Measurements from ENCODE around the gene IL18RAP. TPM values are rescaled to one million over a fixed set of nuclear protein-coding genes. Genes with fewer than 3 reads are reported as not detected.

IL18RAP gene
- total RNA-seq, 1 experiment from 2014 or later = not detected

DNA sequence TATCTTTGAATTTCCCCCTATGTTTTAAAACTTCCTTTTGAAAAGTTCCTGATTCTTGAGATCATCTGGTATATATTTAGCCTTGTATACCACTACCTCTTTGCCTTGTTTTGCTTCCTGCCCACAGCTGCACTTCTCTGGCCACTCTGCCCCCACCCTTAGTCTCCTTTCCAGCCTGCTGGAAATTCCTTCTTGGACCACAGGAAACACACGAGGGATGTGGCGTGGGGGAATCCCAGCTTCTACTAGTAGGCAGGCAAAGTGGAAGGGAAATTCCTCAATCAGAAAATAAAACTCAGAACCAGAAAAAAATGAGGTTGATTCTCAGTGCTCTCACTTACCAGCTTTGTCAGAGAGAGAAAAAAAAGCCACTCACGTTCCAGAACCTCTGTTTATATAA is 13.4 kb downstream of the IL18RAP start:
- Mint-ChIP-seq H3K4me1 (ENCODE audit: low read depth, unreplicated experiment) (no peaks in the 10 kb centered on the region), H3K27ac (ENCODE audit: unreplicated experiment) (no peak overlapping the region), H3K4me3 (ENCODE audit: unreplicated experiment) (no peak overlapping the region), H3K27me3 (ENCODE audit: insufficient read depth, unreplicated experiment) (peaks cover 9% of the 10 kb centered on the region), H3K9me3 (ENCODE audit: unreplicated experiment) (no peaks in the 10 kb centered on the region), H3K36me3 (ENCODE audit: insufficient read depth, unreplicated experiment) (no peaks in the 10 kb centered on the region)
- CTCF ChIA-PET = no interaction called here
- Histone ChIP-seq H3K36me3 (ENCODE audit: control insufficient read depth, insufficient read depth, low read length) (no peaks in the 10 kb centered on the region), H3K9me3 (no peaks in the 10 kb centered on the region), H3K4me3 (ENCODE audit: low read depth, low read length) (no peak overlapping the region), H3K4me1 (no peaks in the 10 kb centered on the region), H3K27me3 (replicated peaks; ENCODE audit: control insufficient read depth, insufficient read depth, low read length) (no peaks in the 10 kb centered on the region)
- TF ChIP-seq, protein P1, sequence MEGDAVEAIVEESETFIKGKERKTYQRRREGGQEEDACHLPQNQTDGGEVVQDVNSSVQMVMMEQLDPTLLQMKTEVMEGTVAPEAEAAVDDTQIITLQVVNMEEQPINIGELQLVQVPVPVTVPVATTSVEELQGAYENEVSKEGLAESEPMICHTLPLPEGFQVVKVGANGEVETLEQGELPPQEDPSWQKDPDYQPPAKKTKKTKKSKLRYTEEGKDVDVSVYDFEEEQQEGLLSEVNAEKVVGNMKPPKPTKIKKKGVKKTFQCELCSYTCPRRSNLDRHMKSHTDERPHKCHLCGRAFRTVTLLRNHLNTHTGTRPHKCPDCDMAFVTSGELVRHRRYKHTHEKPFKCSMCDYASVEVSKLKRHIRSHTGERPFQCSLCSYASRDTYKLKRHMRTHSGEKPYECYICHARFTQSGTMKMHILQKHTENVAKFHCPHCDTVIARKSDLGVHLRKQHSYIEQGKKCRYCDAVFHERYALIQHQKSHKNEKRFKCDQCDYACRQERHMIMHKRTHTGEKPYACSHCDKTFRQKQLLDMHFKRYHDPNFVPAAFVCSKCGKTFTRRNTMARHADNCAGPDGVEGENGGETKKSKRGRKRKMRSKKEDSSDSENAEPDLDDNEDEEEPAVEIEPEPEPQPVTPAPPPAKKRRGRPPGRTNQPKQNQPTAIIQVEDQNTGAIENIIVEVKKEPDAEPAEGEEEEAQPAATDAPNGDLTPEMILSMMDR (IDR thresholded peaks at IDR 0.05; ENCODE audit: insufficient read depth in 1 of 2, low read depth in 1 of 2, low read length in 1 of 2, severe bottlenecking in 1 of 2, unreplicated experiment in 1 of 2) = no peak
- POLR2A ChIA-PET = no interaction called here
- intact Hi-C loops (cut with micrococcal nuclease; ENCODE audit: unreplicated experiment) = no loop called here
- no TSS peak for BruUV-seq (replicated peaks)
- no peak for DNase-seq

DNA sequence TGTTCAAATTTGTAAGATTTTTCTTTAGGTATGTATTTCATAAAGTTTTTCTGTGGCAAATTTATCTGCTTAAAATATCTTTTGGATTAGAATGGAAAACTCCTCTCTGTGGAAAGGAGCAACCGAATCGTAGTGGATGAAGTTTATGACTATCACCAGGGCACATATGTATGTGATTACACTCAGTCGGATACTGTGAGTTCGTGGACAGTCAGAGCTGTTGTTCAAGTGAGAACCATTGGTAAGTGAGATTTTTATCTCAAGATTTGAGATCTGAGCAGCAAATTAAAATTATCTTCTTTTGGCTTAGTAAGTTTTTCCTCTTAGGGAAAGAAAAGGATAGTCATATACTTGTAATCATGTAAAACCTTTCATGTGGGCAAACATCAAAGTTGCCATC is 14.2 kb downstream of the IL18RAP start:
- BruUV-seq (replicated peaks) = no TSS peak
- Mint-ChIP-seq H3K27me3 (ENCODE audit: insufficient read depth, unreplicated experiment) (peaks cover 7% of the 10 kb centered on the region), H3K36me3 (ENCODE audit: insufficient read depth, unreplicated experiment) (no peaks in the 10 kb centered on the region)

DNA sequence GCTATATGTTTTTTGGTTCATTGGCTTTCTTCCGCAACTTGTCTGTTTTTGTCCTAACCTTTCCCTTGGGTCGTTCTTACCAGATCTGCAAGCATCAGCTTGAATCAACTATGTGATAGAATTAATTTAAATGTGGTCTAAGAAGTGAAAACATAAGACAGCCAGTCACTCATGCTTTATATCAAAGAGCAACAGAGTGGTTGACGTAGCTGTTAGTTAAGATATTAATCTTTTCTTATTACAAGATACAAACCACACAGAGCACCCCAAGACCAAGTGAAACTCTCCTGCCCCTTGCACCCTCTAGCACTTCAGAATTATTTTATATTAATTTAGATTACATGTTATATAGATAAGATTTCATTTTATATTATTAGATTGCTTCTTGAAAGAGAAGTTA is 15.2 kb downstream of the IL18RAP start:
- no peak overlapping the region for H3K4me3 ChIP-seq (ENCODE audit: low read depth, low read length)
- ChIA-PET POLR2A (no interaction called here), CTCF (no interaction called here)
- TF ChIP-seq, protein P1 (IDR thresholded peaks at IDR 0.05; ENCODE audit: insufficient read depth in 1 of 2, low read depth in 1 of 2, low read length in 1 of 2, severe bottlenecking in 1 of 2, unreplicated experiment in 1 of 2) = no peak
- Mint-ChIP-seq H3K27ac (ENCODE audit: unreplicated experiment) (no peak overlapping the region), H3K36me3 (ENCODE audit: insufficient read depth, unreplicated experiment) (no peaks in the 10 kb centered on the region), H3K4me1 (ENCODE audit: low read depth, unreplicated experiment) (no peaks in the 10 kb centered on the region), H3K9me3 (ENCODE audit: unreplicated experiment) (no peaks in the 10 kb centered on the region), H3K27me3 (ENCODE audit: insufficient read depth, unreplicated experiment) (peaks cover 7% of the 10 kb centered on the region), H3K4me3 (ENCODE audit: unreplicated experiment) (no peak overlapping the region)
- DNase-seq = no peak
- H3K27me3 ChIP-seq (replicated peaks; ENCODE audit: control insufficient read depth, insufficient read depth, low read length) = no peaks in the 10 kb centered on the region
- intact Hi-C loops (cut with micrococcal nuclease; ENCODE audit: unreplicated experiment) = no loop called here
- H3K9me3 ChIP-seq = no peaks in the 10 kb centered on the region
- BruUV-seq (replicated peaks) = no TSS peak
- H3K4me1 ChIP-seq = no peaks in the 10 kb centered on the region
- no peaks in the 10 kb centered on the region for H3K36me3 ChIP-seq (ENCODE audit: control insufficient read depth, insufficient read depth, low read length)

More for the DNA sequence above, 14.2 kb downstream of the IL18RAP start:
- intact Hi-C loops (cut with micrococcal nuclease; ENCODE audit: unreplicated experiment) = no loop called here
- Histone ChIP-seq H3K4me3 (ENCODE audit: low read depth, low read length) (no peak overlapping the region), H3K4me1 (no peaks in the 10 kb centered on the region), H3K27me3 (replicated peaks; ENCODE audit: control insufficient read depth, insufficient read depth, low read length) (no peaks in the 10 kb centered on the region), H3K36me3 (ENCODE audit: control insufficient read depth, insufficient read depth, low read length) (no peaks in the 10 kb centered on the region), H3K9me3 (no peaks in the 10 kb centered on the region)
- Mint-ChIP-seq H3K4me1 (ENCODE audit: low read depth, unreplicated experiment) (no peaks in the 10 kb centered on the region), H3K9me3 (ENCODE audit: unreplicated experiment) (no peaks in the 10 kb centered on the region), H3K27ac (ENCODE audit: unreplicated experiment) (no peak overlapping the region), H3K4me3 (ENCODE audit: unreplicated experiment) (no peak overlapping the region)
- DNase-seq = no peak
- TF ChIP-seq, protein P1 (IDR thresholded peaks at IDR 0.05; ENCODE audit: insufficient read depth in 1 of 2, low read depth in 1 of 2, low read length in 1 of 2, severe bottlenecking in 1 of 2, unreplicated experiment in 1 of 2) = no peak
- ChIA-PET POLR2A (no interaction called here), CTCF (no interaction called here)

Measured in Caco-2 (cell line).